GM12878 (cell line): ENCODE results near the gene LIPK. TPM values are rescaled to one million over a fixed set of nuclear protein-coding genes. Genes with fewer than 3 reads are reported as not detected.
"Not testable (repeated sequence)": the region's sequence is repeated elsewhere in the genome, so short reads cannot be mapped to it uniquely, and the experiment has no call there.

Source experiments
- ATAC-seq: fragments of 200-7000 bp; cut with Tn5 transposase; 3 replicates; pipeline ENCODE4 v1.9.1; 2020; ENCODE audit warnings: mild to moderate bottlenecking, moderate library complexity
- BruUV-seq: library from RNA; stranded (reverse); fragments of 400-500 nt; replicated peaks from 2 replicates; lab custom pipeline; 2021; lab: Mats Ljungman, UMichigan
- CTCF ChIA-PET: fragments of 300-600 bp; sonication (Branson Sonifier 250); formaldehyde crosslinking; extraction: SDS; loops from one replicate; lab custom pipeline; 2021; ENCODE audit warnings: inconsistent platforms; lab: Yijun Ruan, JAX
- POLR2A ChIA-PET: fragments of 350-600 bp; formaldehyde crosslinking; extraction: SDS; loops from one replicate; lab custom pipeline; 2021; ENCODE audit warnings: inconsistent platforms; lab: Charles Lee
- RAD21 ChIA-PET: fragments of 300-600 bp; sonication (Branson Sonifier 250); formaldehyde crosslinking; loops from one replicate; lab custom pipeline; 2023; ENCODE audit warnings: antibody characterized with exemption; ENCODE audit not compliant: unreplicated experiment; lab: Charles Lee
- SMC1A ChIA-PET: fragments of 300-600 bp; sonication (Branson Sonifier 250); formaldehyde crosslinking; loops from one replicate; lab custom pipeline; 2023; ENCODE audit not compliant: unreplicated experiment, uncharacterized antibody; lab: Charles Lee
- DNase-seq: peaks from one replicate; pipeline ENCODE4 v3.0.0-alpha.2; 2011; ENCODE audit warnings: low read depth, low spot score
- FAIRE-seq: peaks from 3 replicates; lab custom pipeline; 2011; peaks lifted over from hg19 to GRCh38; lab: Jason Lieb, UNC
- H2AFZ ChIP-seq: 2 replicates; pipeline ENCODE4 v1.6.0; 2011; ENCODE audit warnings: low read depth, low read length, control low read depth; ENCODE audit not compliant: control insufficient read depth
- H3K27ac ChIP-seq: 2 replicates; pipeline ENCODE4 v1.5.1; 2011; ENCODE audit warnings: control low read depth; ENCODE audit not compliant: control insufficient read depth, insufficient read depth
- H3K27me3 ChIP-seq, 2 experiments: replicated peaks in 1 of 2; 2 replicates each; pipeline versions ENCODE4 v1.6.0 to v1.6.1; 2011; ENCODE audit warnings: low read length in 1 of 2; ENCODE audit not compliant: control insufficient read depth in 2 of 2, insufficient read depth in 2 of 2
- H3K36me3 ChIP-seq, 2 experiments: 2 replicates each; pipeline ENCODE4 v1.5.1; 2011; ENCODE audit warnings: low read length in 1 of 2; ENCODE audit not compliant: control insufficient read depth in 2 of 2, insufficient read depth in 2 of 2
- H3K4me1 ChIP-seq: 2 replicates; pipeline ENCODE4 v1.6.1; 2011; ENCODE audit warnings: mild to moderate bottlenecking, low read length, moderate library complexity, mixed read lengths; ENCODE audit not compliant: control insufficient read depth, insufficient read depth
- H3K4me2 ChIP-seq: 2 replicates; pipeline ENCODE4 v1.6.0; 2011; ENCODE audit warnings: control low read depth; ENCODE audit not compliant: control insufficient read depth, insufficient read depth
- H3K4me3 ChIP-seq: fragments of 200-600 bp; sonication (generic); 2 replicates; pipeline ENCODE4 v1.5.1; 2016
- H3K79me2 ChIP-seq: 2 replicates; pipeline ENCODE4 v1.6.0; 2011; ENCODE audit warnings: low read length; ENCODE audit not compliant: control insufficient read depth, insufficient read depth
- H3K9ac ChIP-seq: 2 replicates; pipeline ENCODE4 v1.8.0; 2011; ENCODE audit warnings: low read length, control low read depth, mixed read lengths; ENCODE audit not compliant: control insufficient read depth, insufficient read depth
- H3K9me3 ChIP-seq: replicated peaks from 3 replicates; pipeline ENCODE4 v1.5.1; 2011; ENCODE audit warnings: mild to moderate bottlenecking, low read length; ENCODE audit not compliant: control insufficient read depth, insufficient read depth
- H4K20me1 ChIP-seq: 2 replicates; pipeline ENCODE4 v1.6.0; 2011; ENCODE audit not compliant: control insufficient read depth, insufficient read depth
- BACH1 ChIP-seq: fragments of 450-650 bp; IDR thresholded peaks from 2 replicates; pipeline ENCODE4 v1.6.1; 2017; ENCODE audit warnings: mild to moderate bottlenecking, borderline replicate concordance
- BRCA1 ChIP-seq: IDR thresholded peaks from 2 replicates; pipeline ENCODE4 v1.6.1; 2011; ENCODE audit warnings: low read depth, low read length, improper control_type of control experiment
- EP300 ChIP-seq, 2 experiments: fragments of 150-350 bp in 1 of 2; IDR thresholded peaks; 2 replicates each; pipeline ENCODE4 v1.6.1; 2011 to 2012; ENCODE audit warnings: low read depth in 2 of 2, low read length in 2 of 2, borderline replicate concordance in 1 of 2, improper control_type of control experiment in 1 of 2, inconsistent platforms in 1 of 2; ENCODE audit not compliant: control insufficient read depth in 1 of 2
- FOS ChIP-seq: IDR thresholded peaks from 3 replicates; pipeline ENCODE4 v1.6.1; 2011; ENCODE audit warnings: borderline replicate concordance; ENCODE audit not compliant: insufficient read length; ENCODE audit errors: extremely low read depth
- IKZF2 ChIP-seq, 2 experiments: fragments of 450-650 bp; IDR thresholded peaks; 2 replicates each; pipeline ENCODE4 v1.6.1; 2017; ENCODE audit warnings: mild to moderate bottlenecking in 2 of 2, moderate library complexity in 2 of 2
- NFIC ChIP-seq: IDR thresholded peaks from 2 replicates; pipeline ENCODE4 v1.6.1; 2012; ENCODE audit warnings: low read depth, mild to moderate bottlenecking, inconsistent platforms, low read length, moderate library complexity
- NRF1 ChIP-seq: conservative IDR thresholded peaks from 2 replicates; pipeline ENCODE4 v1.6.1; 2011; ENCODE audit warnings: mild to moderate bottlenecking, low read depth, low read length, improper control_type of control experiment
- POLR2A ChIP-seq: IDR thresholded peaks from 2 replicates; pipeline ENCODE4 v1.6.1; 2011; ENCODE audit warnings: low read depth, mild to moderate bottlenecking, low read length
- RFX5 ChIP-seq: IDR thresholded peaks from 2 replicates; pipeline ENCODE4 v1.6.1; 2011; ENCODE audit warnings: low read depth, low read length, improper control_type of control experiment
- SPI1 ChIP-seq: IDR thresholded peaks from 2 replicates; pipeline ENCODE4 v1.6.1; 2011; ENCODE audit warnings: low read depth, mild to moderate bottlenecking, low read length, moderate library complexity, borderline replicate concordance; ENCODE audit not compliant: insufficient read depth
- YY1 ChIP-seq: IDR thresholded peaks from 2 replicates; pipeline ENCODE4 v1.6.1; 2011; ENCODE audit warnings: low read depth, mild to moderate bottlenecking, low read length
- WGBS: methylation state at CpG from one replicate; pipeline ENCODE4 v1.1.6; 2016; ENCODE audit warnings: low lambda C conversion rate; ENCODE audit not compliant: insufficient replicate concordance, insufficient coverage; ENCODE audit errors: missing lambda C conversion rate; 5-methylcytosine and 5-hydroxymethylcytosine counted together
- in situ Hi-C: fragments of 300-500 bp; cut with MboI; formaldehyde crosslinking; loops from 9 replicates; pipeline ENCODE4 v1.14.3; 2018; ENCODE audit warnings: mixed read lengths
- intact Hi-C: fragments of 100-400 bp; cut with micrococcal nuclease; formaldehyde crosslinking; loops from one replicate; pipeline ENCODE4 v1.14.2; 2022; ENCODE audit not compliant: unreplicated experiment
- polyA plus RNA-seq, 11 experiments: library from polyadenylated mRNA; depleted of rRNA in 4 of 11; unstranded in 6 of 11; stranded (reverse) in 5 of 11; fragments of >200 nt; fragmentation: Nextera tagmentation in 4 of 11; fragmentation: Illumina TruSeq in 1 of 11; extraction: Ambion mirVana in 4 of 11; extraction: Trizol in 1 of 11; gene quantifications; 1 replicate in 1 of 11; 2 replicates in 10 of 11; pipeline versions ENCODE4 v1.2.1 to v1.2.3, GENCODE V29; 2011 to 2016; ENCODE audit warnings: inconsistent platforms in 2 of 11, missing spikeins in 2 of 11, low read depth in 1 of 11
- total RNA-seq, 4 experiments: library from RNA; depleted of rRNA in 3 of 4; stranded (reverse); fragments of >200 nt in 3 of 4; fragmentation: Illumina TruSeq in 1 of 4; extraction: Trizol in 1 of 4; gene quantifications; 2 replicates each; pipeline versions ENCODE4 v1.2.1 to v1.2.3, GENCODE V29; 2013 to 2021
- TF ChIP-seq, protein P1 (sequence below): fragments of 150-350 bp; IDR thresholded peaks from 2 replicates; pipeline ENCODE4 v1.6.1; 2014; ENCODE audit warnings: mild to moderate bottlenecking, low read depth, low read length
- TF ChIP-seq, protein P2 (sequence below): IDR thresholded peaks from 2 replicates; pipeline ENCODE4 v1.6.1; 2012; ENCODE audit warnings: low read length, inconsistent platforms

The LIPK gene
- total and polyA plus RNA-seq, 10 of the 15 experiments (the other 5 are each of a cell fraction or from before 2014, with no cell fraction given) = not detected

DNA sequence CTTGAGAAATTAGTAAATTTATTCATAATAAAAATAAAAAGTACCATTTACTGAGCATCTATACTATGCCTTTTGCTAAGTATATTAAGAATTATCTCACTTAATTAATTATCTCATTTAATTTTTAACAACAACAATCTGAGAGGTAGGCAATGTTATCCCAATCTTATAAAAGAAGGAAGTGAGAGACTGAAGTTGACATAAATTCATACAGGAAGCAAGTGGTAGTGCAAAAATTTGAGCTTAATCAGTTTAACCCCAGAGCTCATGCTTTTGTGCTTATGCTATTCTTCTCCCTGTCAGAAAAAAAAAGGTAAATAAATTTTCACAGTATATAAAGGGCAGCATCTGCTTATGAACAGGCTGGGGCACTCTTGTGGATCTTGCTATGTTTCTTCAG, 44.5 kb upstream of the LIPK start (continued):
- TF ChIP-seq BRCA1 = no peak
- no peak for TF ChIP-seq POLR2A
- no peak for TF ChIP-seq FOS
- TF ChIP-seq NRF1 = no peak
- TF ChIP-seq, all 136 proteins: peak for 0

DNA sequence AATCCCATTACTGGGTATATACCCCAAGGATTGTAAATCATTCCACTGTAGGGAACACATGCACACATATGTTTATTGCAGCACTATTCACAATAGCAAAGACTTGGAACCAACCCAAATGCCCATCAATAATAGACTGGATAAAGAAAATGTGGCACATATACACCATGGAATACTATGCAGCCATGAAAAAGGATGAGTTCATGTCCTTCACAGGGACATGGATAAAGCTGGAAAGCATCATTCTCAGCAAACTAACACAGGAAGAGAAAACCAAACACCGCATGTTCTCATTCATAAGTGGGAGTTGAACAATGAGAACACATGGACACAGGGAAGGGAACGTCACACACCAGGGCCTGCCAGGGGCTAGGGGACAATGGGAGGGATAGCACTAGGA, 42.9 kb upstream of the LIPK start:
- H3K9ac ChIP-seq, H3K4me2 ChIP-seq, intact Hi-C loops, H4K20me1 ChIP-seq, FAIRE-seq, RAD21 ChIA-PET, DNase-seq, ATAC-seq, H3K9me3 ChIP-seq, in situ Hi-C loops, SMC1A ChIA-PET, H3K27ac ChIP-seq, H3K36me3 ChIP-seq, H2AFZ ChIP-seq, H3K4me3 ChIP-seq, H3K79me2 ChIP-seq, H3K27me3 ChIP-seq, H3K4me1 ChIP-seq, BruUV-seq, CTCF ChIA-PET, POLR2A ChIA-PET: not testable (repeated sequence)
- 77% methylated on average over 2 of the region's 2 CpGs for WGBS

DNA sequence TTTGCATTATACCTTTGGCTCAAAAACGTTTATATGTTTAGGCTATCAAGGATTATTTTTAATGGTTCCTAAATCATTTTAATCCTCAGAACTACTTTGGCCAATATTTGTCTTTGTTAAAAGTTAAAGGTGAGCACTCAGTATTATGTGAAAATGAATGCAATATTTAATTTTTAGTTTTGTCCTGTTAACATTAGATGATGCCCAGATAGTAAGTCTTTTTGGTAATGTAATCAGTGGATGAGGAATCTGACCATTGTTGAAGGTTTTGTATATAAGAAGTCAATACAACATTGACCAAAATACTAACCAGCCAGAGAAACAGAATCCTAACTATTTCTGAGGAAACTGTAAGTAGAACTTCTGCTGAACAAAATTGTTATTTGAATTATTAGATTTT, 41.9 kb upstream of the LIPK start, which contains the start of gene LIPF:
LIPF (plus strand) TSS at position 301 of the 400 bp plus-strand sequence. CDS start 2,856 bp downstream, outside the sequence.
- ChIA-PET CTCF (no interaction called here), RAD21 (no interaction called here), POLR2A (no interaction called here), SMC1A (no interaction called here)
- Histone ChIP-seq H2AFZ (no peak within 1 kb of the TSS), H4K20me1 (no peaks in the 10 kb centered on the region), H3K4me3 (no peak within 1 kb of the TSS), H3K36me3 (no peaks in the 10 kb centered on the region), H3K27me3 (no peaks in the 10 kb centered on the region; a peak in 1 of 4 replicates), H3K9ac (no peak within 1 kb of the TSS), H3K4me2 (no peak within 1 kb of the TSS), H3K79me2 (no peaks in the 10 kb centered on the region), H3K4me1 (no peaks in the 10 kb centered on the region), H3K27ac (no peak within 1 kb of the TSS), H3K9me3 (no peaks in the 10 kb centered on the region)
- DNase-seq (no peak), FAIRE-seq (no peak), ATAC-seq (no peak)
- intact Hi-C loops (no loop called here), in situ Hi-C loops (no loop called here)
- 0% methylated on average over 1 of the region's 1 CpG for WGBS
- BruUV-seq = no TSS peak
- no peak for TF ChIP-seq EP300 (IDR thresholded peaks at IDR 0.05; ENCODE audit: borderline replicate concordance in 1 of 2, control insufficient read depth in 1 of 2, low read depth in 2 of 2, low read length in 2 of 2)
- TF ChIP-seq IKZF2 (IDR thresholded peaks at IDR 0.05) = no peak
- TF ChIP-seq SPI1 = no peak
- TF ChIP-seq, protein P1, sequence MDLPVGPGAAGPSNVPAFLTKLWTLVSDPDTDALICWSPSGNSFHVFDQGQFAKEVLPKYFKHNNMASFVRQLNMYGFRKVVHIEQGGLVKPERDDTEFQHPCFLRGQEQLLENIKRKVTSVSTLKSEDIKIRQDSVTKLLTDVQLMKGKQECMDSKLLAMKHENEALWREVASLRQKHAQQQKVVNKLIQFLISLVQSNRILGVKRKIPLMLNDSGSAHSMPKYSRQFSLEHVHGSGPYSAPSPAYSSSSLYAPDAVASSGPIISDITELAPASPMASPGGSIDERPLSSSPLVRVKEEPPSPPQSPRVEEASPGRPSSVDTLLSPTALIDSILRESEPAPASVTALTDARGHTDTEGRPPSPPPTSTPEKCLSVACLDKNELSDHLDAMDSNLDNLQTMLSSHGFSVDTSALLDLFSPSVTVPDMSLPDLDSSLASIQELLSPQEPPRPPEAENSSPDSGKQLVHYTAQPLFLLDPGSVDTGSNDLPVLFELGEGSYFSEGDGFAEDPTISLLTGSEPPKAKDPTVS = no peak
- TF ChIP-seq BACH1 = no peak
- no peak for TF ChIP-seq NFIC
- no peak for TF ChIP-seq RFX5
- TF ChIP-seq YY1 = no peak
- TF ChIP-seq, protein P2, sequence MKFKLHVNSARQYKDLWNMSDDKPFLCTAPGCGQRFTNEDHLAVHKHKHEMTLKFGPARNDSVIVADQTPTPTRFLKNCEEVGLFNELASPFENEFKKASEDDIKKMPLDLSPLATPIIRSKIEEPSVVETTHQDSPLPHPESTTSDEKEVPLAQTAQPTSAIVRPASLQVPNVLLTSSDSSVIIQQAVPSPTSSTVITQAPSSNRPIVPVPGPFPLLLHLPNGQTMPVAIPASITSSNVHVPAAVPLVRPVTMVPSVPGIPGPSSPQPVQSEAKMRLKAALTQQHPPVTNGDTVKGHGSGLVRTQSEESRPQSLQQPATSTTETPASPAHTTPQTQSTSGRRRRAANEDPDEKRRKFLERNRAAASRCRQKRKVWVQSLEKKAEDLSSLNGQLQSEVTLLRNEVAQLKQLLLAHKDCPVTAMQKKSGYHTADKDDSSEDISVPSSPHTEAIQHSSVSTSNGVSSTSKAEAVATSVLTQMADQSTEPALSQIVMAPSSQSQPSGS = no peak
